EH (cell line): ENCODE results near the gene WDPCP.
"Not testable (repeated sequence)": the region's sequence is repeated elsewhere in the genome, so short reads cannot be mapped to it uniquely, and the experiment has no call there.

ENCODE experiments used
- DNase-seq: peaks from one replicate; pipeline ENCODE4 v3.0.0-alpha.2; 2015; ENCODE audit warnings: low read depth

Gene WDPCP

GRCh38 chr2:63242747-63243146, 345.5 kb downstream of the WDPCP start:
- DNase-seq = peak; percentile 3

GRCh38 chr2:63225964-63226686, 362.2 kb downstream of the WDPCP start:
- no peak for DNase-seq

GRCh38 chr2:63218800-63219526, 369.3 kb downstream of the WDPCP start:
- DNase-seq = no peak

DNA sequence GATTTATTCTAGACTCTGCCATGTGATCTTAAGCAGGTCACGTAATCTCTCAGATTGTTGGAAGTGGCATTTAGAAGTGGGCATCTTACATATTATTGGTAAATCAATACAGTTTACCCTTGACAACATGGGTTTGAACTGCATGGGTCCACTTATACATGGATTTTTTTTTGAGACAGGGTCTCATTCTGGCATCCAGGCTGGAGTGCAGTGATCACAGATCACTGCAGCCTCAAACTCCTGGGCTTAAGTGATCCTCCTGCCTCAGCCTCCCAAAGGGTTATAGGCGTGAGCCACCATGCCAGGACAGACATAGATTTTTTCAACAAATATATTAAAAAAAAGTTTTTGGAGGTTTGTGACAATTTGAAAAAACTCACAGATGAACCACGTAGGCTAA, 393.0 kb downstream of the WDPCP start:
- DNase-seq = no peak

- DNase-seq = no peak
Measured at GRCh38 chr2:63194175-63194574, 394.1 kb downstream of the WDPCP start.

GRCh38 chr2:63192889-63193774, 395.1 kb downstream of the WDPCP start:
- DNase-seq = no peak

GRCh38 chr2:63192169-63192888, 395.9 kb downstream of the WDPCP start:
- DNase-seq = no peak

GRCh38 chr2:63189026-63189425, 399.3 kb downstream of the WDPCP start:
- peak; percentile 67 for DNase-seq

DNA sequence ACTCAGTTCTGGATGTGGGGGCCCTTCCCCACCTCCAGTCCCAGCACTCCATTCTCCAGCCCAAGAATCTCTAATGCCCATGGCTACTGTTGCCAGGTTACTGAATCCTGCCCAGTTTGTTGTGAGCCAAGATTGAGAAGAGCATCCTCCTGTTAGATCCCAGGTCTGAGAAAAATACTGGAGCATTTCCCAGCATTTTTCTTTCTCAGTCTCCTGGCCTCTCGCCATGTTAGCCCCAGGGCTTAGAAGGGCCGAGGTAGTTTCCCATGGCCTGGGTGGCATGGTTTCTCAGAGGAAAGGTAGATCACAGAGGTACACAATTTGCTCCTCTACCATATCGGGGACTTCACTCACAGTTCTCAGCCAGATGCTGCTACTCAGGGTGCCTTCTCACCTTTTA, 401.9 kb downstream of the WDPCP start:
- DNase-seq = peak; percentile 7

DNA sequence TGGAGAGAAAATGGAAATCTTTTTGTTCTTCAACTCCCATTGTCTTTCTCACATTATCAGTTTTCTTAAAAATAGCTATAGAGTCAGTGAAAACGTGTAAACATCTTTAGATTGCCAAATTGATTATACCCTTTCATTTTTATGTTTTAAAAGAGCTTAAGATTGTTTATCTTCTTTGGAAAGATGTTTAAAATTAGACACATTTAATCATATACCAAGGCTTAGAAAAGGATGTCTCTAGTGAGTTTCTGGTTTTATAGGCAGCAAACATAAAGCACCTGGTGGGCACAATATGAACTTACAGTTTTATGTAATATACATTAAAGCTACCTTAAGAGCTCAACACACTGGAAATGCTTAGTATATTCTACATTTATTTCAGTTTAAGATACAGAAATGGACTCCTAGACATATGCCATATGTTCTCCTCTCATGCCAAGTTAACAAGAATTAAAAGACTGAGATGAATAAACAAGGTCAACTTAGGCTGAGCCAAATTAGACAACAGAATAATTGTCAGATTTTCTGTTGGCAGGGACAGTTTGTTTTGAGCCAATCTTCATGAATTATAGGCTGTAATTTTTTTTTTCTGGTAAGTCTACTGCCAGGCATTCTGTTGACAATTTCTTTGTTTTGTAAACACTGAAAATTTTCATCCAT, 425.0 kb downstream of the WDPCP start:
- no peak for DNase-seq

GRCh38 chr2:63159262-63159661, 429.0 kb downstream of the WDPCP start:
- no peak for DNase-seq

GRCh38 chr2:63136683-63137082, 451.6 kb downstream of the WDPCP start:
- not testable (repeated sequence) for DNase-seq

- DNase-seq = no peak
Measured at GRCh38 chr2:63132020-63132419, 456.3 kb downstream of the WDPCP start.

DNA sequence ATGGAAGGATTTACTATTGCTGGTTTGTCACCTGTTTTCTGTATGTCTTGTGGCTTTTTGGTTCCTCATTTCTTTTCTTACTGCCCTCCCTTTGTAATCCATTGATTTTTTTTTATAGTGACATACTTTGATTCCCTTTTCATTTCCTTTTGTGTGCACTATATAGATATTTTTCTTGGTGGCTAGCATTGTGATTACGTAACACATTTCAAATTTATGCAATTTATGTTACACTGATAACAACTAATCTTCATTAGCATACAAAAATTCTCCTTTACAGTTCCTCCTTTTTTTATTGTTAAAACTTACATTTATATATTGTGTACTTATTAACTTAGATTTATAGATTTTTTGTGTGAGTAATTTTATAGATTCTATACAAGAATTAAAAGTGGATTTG, 457.1 kb downstream of the WDPCP start:
- DNase-seq = no peak

- DNase-seq = no peak
Measured at GRCh38 chr2:63127594-63127993, 460.7 kb downstream of the WDPCP start.

GRCh38 chr2:63124850-63125249, 463.4 kb downstream of the WDPCP start:
- DNase-seq = no peak

- no peak for DNase-seq
Measured at GRCh38 chr2:63124218-63124617, 464.1 kb downstream of the WDPCP start.

DNA sequence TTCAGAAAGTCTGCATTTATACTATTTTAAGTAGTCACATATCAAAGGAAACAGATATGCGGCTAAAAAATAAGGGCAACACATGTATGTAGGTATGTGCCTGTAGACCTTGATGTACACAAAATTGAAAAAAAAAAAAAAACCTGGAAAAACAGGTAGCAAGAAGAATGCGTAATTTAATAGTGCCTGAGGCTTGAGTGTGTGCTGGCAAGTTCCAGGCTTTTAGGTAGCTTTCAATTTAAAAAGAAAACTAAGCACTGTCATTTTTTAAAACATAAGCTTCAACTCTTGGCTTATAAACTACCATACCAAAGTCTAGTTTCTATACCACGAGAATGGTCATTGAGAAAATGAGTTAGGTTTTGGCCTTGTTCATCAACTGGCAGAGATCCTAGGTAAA, 465.4 kb downstream of the WDPCP start:
- no peak for DNase-seq

DNA sequence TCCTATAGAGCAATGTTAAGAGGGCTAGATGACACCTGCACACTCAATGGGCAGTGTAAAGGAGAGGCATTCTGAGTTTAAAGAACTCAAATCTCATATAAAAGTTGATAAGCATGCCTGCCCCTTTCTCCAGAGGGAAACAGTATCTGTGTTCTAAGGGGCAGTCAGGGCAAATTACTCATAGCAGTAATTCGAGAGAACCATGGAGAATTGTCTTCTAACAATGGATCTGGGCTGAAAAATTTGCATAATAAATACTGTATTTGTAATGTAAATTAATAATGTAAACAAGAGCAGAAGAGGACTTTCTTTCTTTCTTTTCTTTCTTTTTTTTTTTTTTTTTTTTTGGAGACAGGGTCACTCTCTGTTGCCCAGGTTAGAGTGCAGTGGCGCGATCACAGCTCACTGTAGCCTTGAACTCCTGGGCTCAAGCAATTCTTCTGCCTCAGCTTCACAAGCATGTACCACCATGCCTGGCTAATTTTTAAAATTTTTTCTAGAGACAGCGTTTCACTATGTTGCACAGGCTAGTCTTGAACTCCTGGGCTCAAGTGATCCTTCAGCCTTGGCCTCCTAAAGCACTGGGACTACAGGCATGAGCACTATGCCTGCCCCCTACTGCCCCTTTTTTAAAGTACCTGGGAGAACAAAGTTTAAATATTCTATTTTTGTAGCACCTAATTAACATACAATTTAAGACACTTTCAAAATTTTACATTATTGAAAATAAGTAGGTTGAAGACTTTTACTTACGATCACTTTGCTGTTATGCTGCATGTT, 467.0 kb downstream of the WDPCP start:
- DNase-seq = no peak

GRCh38 chr2:63118821-63119220, 469.5 kb downstream of the WDPCP start:
- no peak for DNase-seq

GRCh38 chr2:63104482-63104881, 483.8 kb downstream of the WDPCP start:
- DNase-seq = no peak
